ENCODE data around the gene ITGB5.

Gene ITGB5

GRCh38 chr3:124895756-124896155 is 8.6 kb upstream of the ITGB5 start:
- no peaks in the 10 kb centered on the region for H3K4me1 ChIP-seq (ENCODE audit: insufficient read depth, low read length, severe bottlenecking)
- no peak overlapping the region for H2AFZ ChIP-seq (ENCODE audit: low read length)
- no peaks in the 10 kb centered on the region for H3F3A ChIP-seq (ENCODE audit: insufficient read depth, low read length)
- H3K27me3 ChIP-seq (ENCODE audit: insufficient read depth, low read length) = no peaks in the 10 kb centered on the region
- no peaks in the 10 kb centered on the region for H4K20me1 ChIP-seq (ENCODE audit: insufficient read depth, low read length)
- H3K4me2 ChIP-seq (ENCODE audit: low read length) = no peak overlapping the region
- no peaks in the 10 kb centered on the region for H3K36me3 ChIP-seq (ENCODE audit: insufficient read depth, low read length)
- no peaks in the 10 kb centered on the region for H3K79me2 ChIP-seq (ENCODE audit: insufficient read depth, low read length)
- TF ChIP-seq CTCF (IDR thresholded peaks at IDR 0.05; ENCODE audit: low read length) (no peak), EZH2 (IDR thresholded peaks at IDR 0.05; ENCODE audit: borderline replicate concordance, low read length) (no peak)
- H3K27ac ChIP-seq (ENCODE audit: low read depth, low read length, poor library complexity, severe bottlenecking) = no peak overlapping the region
- no peaks in the 10 kb centered on the region for H3K9me2 ChIP-seq (ENCODE audit: low read depth, low read length)
- H3K9me3 ChIP-seq (ENCODE audit: low read length) = no peaks in the 10 kb centered on the region
- no peak overlapping the region for H3K4me3 ChIP-seq (ENCODE audit: low read depth, low read length, poor library complexity, severe bottlenecking)
- no peak overlapping the region for H3K9ac ChIP-seq (ENCODE audit: low read length)

GRCh38 chr3:124893526-124893925 is 6.4 kb upstream of the ITGB5 start:
- H3K36me3 ChIP-seq (ENCODE audit: insufficient read depth, low read length) = no peaks in the 10 kb centered on the region
- TF ChIP-seq EZH2 (IDR thresholded peaks at IDR 0.05; ENCODE audit: borderline replicate concordance, low read length) (no peak), CTCF (IDR thresholded peaks at IDR 0.05; ENCODE audit: low read length) (no peak)

GRCh38 chr3:124890573-124891190 is 3.5 kb upstream of the ITGB5 start:
- Histone ChIP-seq H3F3A (ENCODE audit: insufficient read depth, low read length) (no peaks in the 10 kb centered on the region), H3K27me3 (ENCODE audit: insufficient read depth, low read length) (peaks cover 9% of the 10 kb centered on the region; the same call in 1 of the 2 replicates), H4K20me1 (ENCODE audit: insufficient read depth, low read length) (no peaks in the 10 kb centered on the region), H3K27ac (ENCODE audit: low read depth, low read length, poor library complexity, severe bottlenecking) (no peak overlapping the region), H2AFZ (ENCODE audit: low read length) (no peak overlapping the region), H3K9me2 (ENCODE audit: low read depth, low read length) (no peaks in the 10 kb centered on the region), H3K4me2 (ENCODE audit: low read length) (no peak overlapping the region), H3K9me3 (ENCODE audit: low read length) (no peaks in the 10 kb centered on the region), H3K4me1 (ENCODE audit: insufficient read depth, low read length, severe bottlenecking) (no peaks in the 10 kb centered on the region), H3K4me3 (ENCODE audit: low read depth, low read length, poor library complexity, severe bottlenecking) (no peak overlapping the region), H3K9ac (ENCODE audit: low read length) (no peak overlapping the region), H3K36me3 (ENCODE audit: insufficient read depth, low read length) (no peaks in the 10 kb centered on the region), H3K79me2 (ENCODE audit: insufficient read depth, low read length) (no peaks in the 10 kb centered on the region)
- TF ChIP-seq CTCF (IDR thresholded peaks at IDR 0.05; ENCODE audit: low read length) = no peak
- TF ChIP-seq EZH2 (IDR thresholded peaks at IDR 0.05; ENCODE audit: borderline replicate concordance, low read length) = no peak

More at GRCh38 chr3:124893526-124893925, 6.4 kb upstream of the ITGB5 start:
- no peak overlapping the region for H2AFZ ChIP-seq (ENCODE audit: low read length)
- no peaks in the 10 kb centered on the region for H3K4me1 ChIP-seq (ENCODE audit: insufficient read depth, low read length, severe bottlenecking)
- no peaks in the 10 kb centered on the region for H4K20me1 ChIP-seq (ENCODE audit: insufficient read depth, low read length)
- no peaks in the 10 kb centered on the region for H3K9me2 ChIP-seq (ENCODE audit: low read depth, low read length)
- H3K4me2 ChIP-seq (ENCODE audit: low read length) = no peak overlapping the region
- H3K27me3 ChIP-seq (ENCODE audit: insufficient read depth, low read length) = no peaks in the 10 kb centered on the region
- H3F3A ChIP-seq (ENCODE audit: insufficient read depth, low read length) = no peaks in the 10 kb centered on the region
- H3K4me3 ChIP-seq (ENCODE audit: low read depth, low read length, poor library complexity, severe bottlenecking) = no peak overlapping the region
- no peak overlapping the region for H3K9ac ChIP-seq (ENCODE audit: low read length)
- no peaks in the 10 kb centered on the region for H3K9me3 ChIP-seq (ENCODE audit: low read length)
- no peak overlapping the region for H3K27ac ChIP-seq (ENCODE audit: low read depth, low read length, poor library complexity, severe bottlenecking)
- H3K79me2 ChIP-seq (ENCODE audit: insufficient read depth, low read length) = no peaks in the 10 kb centered on the region

Measured in OCI-LY1 (cell line).